Neural cell (in vitro differentiated cells): ENCODE measurements around the gene PNPLA1. TPM values are rescaled to one million over a fixed set of nuclear protein-coding genes. Genes with fewer than 3 reads are reported as not detected.

Source experiments
- H2AFZ ChIP-seq: fragments of 200-600, 300-800 bp; sonication (generic), shearing (Covaris generic); 2 replicates; pipeline ENCODE4 v1.6.0; 2014; ENCODE audit warnings: low read depth, mild to moderate bottlenecking, antibody characterized with exemption, low read length, moderate library complexity
- H3F3A ChIP-seq: fragments of 200-600 bp; shearing (Covaris generic); 2 replicates; pipeline ENCODE4 v1.6.1; 2016; ENCODE audit warnings: mild to moderate bottlenecking, moderate library complexity, mixed read lengths, antibody characterized with exemption, low read length; ENCODE audit not compliant: insufficient read depth, poor library complexity, severe bottlenecking
- H3K27ac ChIP-seq: fragments of 200-600, 300-800 bp; sonication (generic), shearing (Covaris generic); 2 replicates; pipeline ENCODE4 v1.5.1; 2014; ENCODE audit warnings: mild to moderate bottlenecking, low read length, moderate library complexity
- H3K27me3 ChIP-seq: fragments of 300-800, 200-600 bp; sonication (generic), shearing (Covaris generic); 2 replicates; pipeline ENCODE4 v1.6.0; 2014; ENCODE audit warnings: mild to moderate bottlenecking, low read depth, low read length, moderate library complexity; ENCODE audit not compliant: insufficient read depth
- H3K36me3 ChIP-seq: fragments of 300-800, 200-600 bp; sonication (generic), shearing (Covaris generic); 2 replicates; pipeline ENCODE4 v1.5.1; 2014; ENCODE audit warnings: mild to moderate bottlenecking, antibody characterized with exemption, low read length, moderate library complexity; ENCODE audit not compliant: insufficient read depth
- H3K4me2 ChIP-seq: fragments of 300-800, 200-600 bp; sonication (generic), shearing (Covaris generic); 2 replicates; pipeline ENCODE4 v1.6.0; 2014; ENCODE audit warnings: mild to moderate bottlenecking, low read length
- H3K4me3 ChIP-seq: fragments of 300-800, 200-600 bp; sonication (generic), shearing (Covaris generic); 2 replicates; pipeline ENCODE4 v1.5.1; 2014; ENCODE audit warnings: mild to moderate bottlenecking, low read length, moderate library complexity
- H3K79me2 ChIP-seq: fragments of 200-600 bp; shearing (Covaris generic); replicated peaks from 2 replicates; pipeline ENCODE4 v1.6.0; 2014; ENCODE audit warnings: mild to moderate bottlenecking, low read length, moderate library complexity; ENCODE audit not compliant: insufficient read depth
- H3K9ac ChIP-seq: fragments of 300-800, 200-600 bp; sonication (generic), shearing (Covaris generic); 2 replicates; pipeline ENCODE4 v1.6.1; 2016; ENCODE audit warnings: mild to moderate bottlenecking, low read length, mixed read lengths
- H3K9me2 ChIP-seq: fragments of 200-600 bp; shearing (Covaris generic); 2 replicates; pipeline ENCODE4 v1.6.1; 2016; ENCODE audit warnings: mild to moderate bottlenecking, low read length, mixed read lengths; ENCODE audit not compliant: insufficient read depth
- H3K9me3 ChIP-seq: fragments of 200-600, 300-800 bp; sonication (generic), shearing (Covaris generic); 2 replicates; pipeline ENCODE4 v1.6.1; 2016; ENCODE audit warnings: mild to moderate bottlenecking, mixed run types, low read length, moderate library complexity, mixed read lengths
- H4K20me1 ChIP-seq: fragments of 200-600 bp; shearing (Covaris generic); 2 replicates; pipeline ENCODE4 v1.6.1; 2016; ENCODE audit warnings: mild to moderate bottlenecking, mixed run types; ENCODE audit not compliant: insufficient read depth
- EP300 ChIP-seq: fragments of 450-650 bp; conservative IDR thresholded peaks from 2 replicates; pipeline ENCODE4 v1.6.1; 2014; ENCODE audit warnings: antibody characterized with exemption, mild to moderate bottlenecking, moderate library complexity; ENCODE audit not compliant: poor library complexity, severe bottlenecking
- EZH2 ChIP-seq: fragments of 200-600, 300-800 bp; shearing (Covaris generic), sonication (generic); IDR thresholded peaks from 2 replicates; pipeline ENCODE4 v1.6.1; 2014; ENCODE audit warnings: antibody characterized with exemption, low read length, borderline replicate concordance, mild to moderate bottlenecking; ENCODE audit not compliant: insufficient read depth, poor library complexity, severe bottlenecking
- MXI1 ChIP-seq: fragments of 450-650 bp; conservative IDR thresholded peaks from 2 replicates; pipeline ENCODE4 v1.6.1; 2014; ENCODE audit warnings: antibody characterized with exemption, mild to moderate bottlenecking; ENCODE audit not compliant: poor library complexity, severe bottlenecking
- POLR2AphosphoS5 ChIP-seq: IDR thresholded peaks from 2 replicates; pipeline ENCODE4 v1.6.1; 2012
- RAD21 ChIP-seq: fragments of 450-650 bp; conservative IDR thresholded peaks from 2 replicates; pipeline ENCODE4 v1.6.1; 2014; ENCODE audit warnings: antibody characterized with exemption, mild to moderate bottlenecking, moderate library complexity
- SMC3 ChIP-seq: fragments of 450-650 bp; conservative IDR thresholded peaks from 2 replicates; pipeline ENCODE4 v1.6.1; 2014; ENCODE audit warnings: antibody characterized with exemption, mild to moderate bottlenecking, moderate library complexity; ENCODE audit not compliant: poor library complexity
- TAF1 ChIP-seq: IDR thresholded peaks from 2 replicates; pipeline ENCODE4 v1.6.1; 2012; ENCODE audit warnings: low read depth
- polyA plus RNA-seq: library from polyadenylated mRNA; depleted of rRNA; stranded (reverse); fragments of >200 nt; gene quantifications from 2 replicates; pipeline ENCODE4 v1.2.3, GENCODE V29; 2014
- TF ChIP-seq, protein P1 (sequence below): IDR thresholded peaks from 2 replicates; pipeline ENCODE4 v1.6.1; 2012; ENCODE audit warnings: borderline replicate concordance
- TF ChIP-seq, protein P2 (sequence below): fragments of 450-650 bp; IDR thresholded peaks from 2 replicates; pipeline ENCODE4 v1.5.1; 2014; ENCODE audit warnings: antibody characterized with exemption, mild to moderate bottlenecking, moderate library complexity; ENCODE audit not compliant: poor library complexity, severe bottlenecking

PNPLA1 gene
- polyA plus RNA-seq, 1 donor from 2014 or later = not detected

DNA sequence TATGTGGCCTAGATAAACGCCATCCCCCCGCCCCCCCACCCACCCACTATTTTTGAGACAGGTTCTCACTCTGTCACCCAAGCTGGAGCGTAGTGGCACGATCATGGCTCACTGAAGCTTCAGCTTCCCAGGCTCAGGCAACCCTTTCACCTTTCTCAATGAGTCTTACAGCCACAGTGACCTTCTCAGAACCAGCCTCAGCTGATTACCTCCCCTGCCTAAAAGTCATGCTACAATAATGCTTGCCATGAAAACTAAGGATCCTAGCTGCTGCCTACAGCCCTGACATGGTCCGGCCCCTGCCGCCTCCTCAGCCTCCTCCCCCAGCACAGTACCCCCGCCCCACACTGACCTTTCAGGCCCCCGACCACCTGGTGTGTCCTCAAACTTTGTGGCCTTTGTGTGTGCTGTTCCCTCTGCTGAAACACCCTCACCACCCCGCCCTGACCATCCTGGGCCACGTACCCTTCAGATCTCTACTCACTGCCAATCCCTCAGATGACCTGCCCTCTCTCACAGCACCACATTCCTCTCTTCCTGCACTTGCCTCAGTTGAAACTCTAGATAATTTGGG, 31.3 kb downstream of the PNPLA1 start:
- no peak overlapping the region for H3K27ac ChIP-seq
- no peaks in the 10 kb centered on the region for H3K27me3 ChIP-seq
- no peaks in the 10 kb centered on the region for H3K79me2 ChIP-seq
- no peak overlapping the region for H3K4me2 ChIP-seq
- H3K9me3 ChIP-seq = no peaks in the 10 kb centered on the region
- no peaks in the 10 kb centered on the region for H4K20me1 ChIP-seq
- no peaks in the 10 kb centered on the region for H3K36me3 ChIP-seq
- no peak overlapping the region for H2AFZ ChIP-seq
- H3K4me3 ChIP-seq = no peak overlapping the region
- TF ChIP-seq TAF1 = no peak
- no peak for TF ChIP-seq MXI1
- no peak for TF ChIP-seq EP300
- H3K9ac ChIP-seq = no peak overlapping the region
- no peaks in the 10 kb centered on the region for H3F3A ChIP-seq
- no peaks in the 10 kb centered on the region for H3K9me2 ChIP-seq

DNA sequence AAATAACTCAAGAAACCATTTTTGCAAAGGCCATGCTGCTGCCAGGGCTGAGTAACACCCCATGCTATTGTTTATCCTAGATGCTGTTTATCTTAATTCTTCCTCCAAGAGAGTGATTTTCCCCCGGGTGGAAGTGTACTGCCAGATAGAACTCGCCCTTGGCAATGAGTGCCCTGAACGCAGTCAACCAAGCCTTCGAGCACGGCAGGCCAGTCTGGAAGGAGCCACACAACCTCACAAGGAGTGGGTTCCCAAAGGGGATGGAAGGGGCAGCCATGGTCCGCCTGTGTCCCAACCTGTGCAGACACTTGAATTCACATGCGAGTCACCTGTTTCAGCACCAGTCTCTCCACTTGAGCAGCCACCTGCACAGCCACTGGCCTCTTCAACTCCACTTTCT, 31.9 kb downstream of the PNPLA1 start:
- no peak overlapping the region for H3K4me2 ChIP-seq

More for the DNA sequence above, 31.9 kb downstream of the PNPLA1 start:
- no peaks in the 10 kb centered on the region for H3K9me2 ChIP-seq
- H3K27ac ChIP-seq = no peak overlapping the region
- no peaks in the 10 kb centered on the region for H3K36me3 ChIP-seq
- H3K79me2 ChIP-seq = no peaks in the 10 kb centered on the region
- H3F3A ChIP-seq = no peaks in the 10 kb centered on the region
- H4K20me1 ChIP-seq = no peaks in the 10 kb centered on the region
- H3K9me3 ChIP-seq = no peaks in the 10 kb centered on the region
- no peak overlapping the region for H3K9ac ChIP-seq
- H3K27me3 ChIP-seq = no peaks in the 10 kb centered on the region
- TF ChIP-seq POLR2AphosphoS5 (no peak), SMC3 (no peak), EZH2 (no peak), EP300 (no peak), RAD21 (no peak), MXI1 (no peak), TAF1 (no peak)
- TF ChIP-seq, protein P1, sequence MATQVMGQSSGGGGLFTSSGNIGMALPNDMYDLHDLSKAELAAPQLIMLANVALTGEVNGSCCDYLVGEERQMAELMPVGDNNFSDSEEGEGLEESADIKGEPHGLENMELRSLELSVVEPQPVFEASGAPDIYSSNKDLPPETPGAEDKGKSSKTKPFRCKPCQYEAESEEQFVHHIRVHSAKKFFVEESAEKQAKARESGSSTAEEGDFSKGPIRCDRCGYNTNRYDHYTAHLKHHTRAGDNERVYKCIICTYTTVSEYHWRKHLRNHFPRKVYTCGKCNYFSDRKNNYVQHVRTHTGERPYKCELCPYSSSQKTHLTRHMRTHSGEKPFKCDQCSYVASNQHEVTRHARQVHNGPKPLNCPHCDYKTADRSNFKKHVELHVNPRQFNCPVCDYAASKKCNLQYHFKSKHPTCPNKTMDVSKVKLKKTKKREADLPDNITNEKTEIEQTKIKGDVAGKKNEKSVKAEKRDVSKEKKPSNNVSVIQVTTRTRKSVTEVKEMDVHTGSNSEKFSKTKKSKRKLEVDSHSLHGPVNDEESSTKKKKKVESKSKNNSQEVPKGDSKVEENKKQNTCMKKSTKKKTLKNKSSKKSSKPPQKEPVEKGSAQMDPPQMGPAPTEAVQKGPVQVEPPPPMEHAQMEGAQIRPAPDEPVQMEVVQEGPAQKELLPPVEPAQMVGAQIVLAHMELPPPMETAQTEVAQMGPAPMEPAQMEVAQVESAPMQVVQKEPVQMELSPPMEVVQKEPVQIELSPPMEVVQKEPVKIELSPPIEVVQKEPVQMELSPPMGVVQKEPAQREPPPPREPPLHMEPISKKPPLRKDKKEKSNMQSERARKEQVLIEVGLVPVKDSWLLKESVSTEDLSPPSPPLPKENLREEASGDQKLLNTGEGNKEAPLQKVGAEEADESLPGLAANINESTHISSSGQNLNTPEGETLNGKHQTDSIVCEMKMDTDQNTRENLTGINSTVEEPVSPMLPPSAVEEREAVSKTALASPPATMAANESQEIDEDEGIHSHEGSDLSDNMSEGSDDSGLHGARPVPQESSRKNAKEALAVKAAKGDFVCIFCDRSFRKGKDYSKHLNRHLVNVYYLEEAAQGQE = no peak
- TF ChIP-seq, protein P2, sequence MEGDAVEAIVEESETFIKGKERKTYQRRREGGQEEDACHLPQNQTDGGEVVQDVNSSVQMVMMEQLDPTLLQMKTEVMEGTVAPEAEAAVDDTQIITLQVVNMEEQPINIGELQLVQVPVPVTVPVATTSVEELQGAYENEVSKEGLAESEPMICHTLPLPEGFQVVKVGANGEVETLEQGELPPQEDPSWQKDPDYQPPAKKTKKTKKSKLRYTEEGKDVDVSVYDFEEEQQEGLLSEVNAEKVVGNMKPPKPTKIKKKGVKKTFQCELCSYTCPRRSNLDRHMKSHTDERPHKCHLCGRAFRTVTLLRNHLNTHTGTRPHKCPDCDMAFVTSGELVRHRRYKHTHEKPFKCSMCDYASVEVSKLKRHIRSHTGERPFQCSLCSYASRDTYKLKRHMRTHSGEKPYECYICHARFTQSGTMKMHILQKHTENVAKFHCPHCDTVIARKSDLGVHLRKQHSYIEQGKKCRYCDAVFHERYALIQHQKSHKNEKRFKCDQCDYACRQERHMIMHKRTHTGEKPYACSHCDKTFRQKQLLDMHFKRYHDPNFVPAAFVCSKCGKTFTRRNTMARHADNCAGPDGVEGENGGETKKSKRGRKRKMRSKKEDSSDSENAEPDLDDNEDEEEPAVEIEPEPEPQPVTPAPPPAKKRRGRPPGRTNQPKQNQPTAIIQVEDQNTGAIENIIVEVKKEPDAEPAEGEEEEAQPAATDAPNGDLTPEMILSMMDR = no peak
- H2AFZ ChIP-seq = no peak overlapping the region
- H3K4me3 ChIP-seq = no peak overlapping the region
